GM19395 (cell line): ENCODE data around the gene RXRA.
A peak's percentile ranks its signal among the peaks of the same experiment; 100 is the strongest.

Experiments
- ATAC-seq: cut with Tn5 transposase; IDR thresholded peaks from one replicate; pipeline ENCODE4 v1.9.1; 2021; ENCODE audit warnings: mild to moderate bottlenecking, moderate library complexity; ENCODE audit not compliant: unreplicated experiment

Gene RXRA

GRCh38 chr9:134378901-134379338 lies 52.7 kb downstream of the RXRA start:
- ATAC-seq, result no peak

GRCh38 chr9:134379831-134380365 lies 53.6 kb downstream of the RXRA start:
- ATAC-seq, result no peak

DNA sequence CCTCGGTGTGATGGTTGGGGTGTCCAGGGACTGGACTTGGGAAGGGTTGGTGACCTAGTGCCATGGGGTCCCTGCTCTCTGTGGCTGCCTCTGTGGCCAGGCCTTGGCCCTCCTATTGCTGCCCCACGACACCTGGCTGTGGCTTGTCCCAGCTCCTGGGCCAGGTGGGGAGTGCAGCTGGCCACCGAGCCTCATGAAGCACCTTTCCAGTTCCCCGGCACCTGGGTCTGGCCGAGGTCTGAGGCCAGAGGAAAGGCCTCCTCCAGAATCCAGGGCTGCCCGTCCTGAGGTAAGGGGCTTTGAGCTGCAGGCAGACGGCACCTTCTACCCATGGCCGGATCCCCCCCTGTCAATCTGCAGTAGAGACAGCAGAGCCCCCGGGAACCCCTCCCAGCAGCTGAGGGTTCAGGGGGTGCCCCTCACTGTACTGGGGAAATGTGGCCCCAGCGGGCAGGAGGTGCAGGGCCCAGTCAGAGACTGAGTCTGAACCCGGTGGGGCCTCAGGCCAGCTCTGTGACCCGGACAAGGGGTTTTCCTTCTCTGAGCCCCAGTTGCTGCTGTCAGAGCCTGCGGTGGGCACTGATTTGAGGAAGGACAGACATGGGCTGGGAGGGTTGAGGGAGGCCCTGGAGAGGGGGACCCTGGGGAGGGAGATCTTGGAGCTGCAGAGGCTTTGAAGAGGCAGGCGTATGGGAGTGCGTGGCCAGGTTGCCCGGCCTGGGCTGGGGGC lies 54.5 kb downstream of the RXRA start:
- no peak for ATAC-seq

DNA sequence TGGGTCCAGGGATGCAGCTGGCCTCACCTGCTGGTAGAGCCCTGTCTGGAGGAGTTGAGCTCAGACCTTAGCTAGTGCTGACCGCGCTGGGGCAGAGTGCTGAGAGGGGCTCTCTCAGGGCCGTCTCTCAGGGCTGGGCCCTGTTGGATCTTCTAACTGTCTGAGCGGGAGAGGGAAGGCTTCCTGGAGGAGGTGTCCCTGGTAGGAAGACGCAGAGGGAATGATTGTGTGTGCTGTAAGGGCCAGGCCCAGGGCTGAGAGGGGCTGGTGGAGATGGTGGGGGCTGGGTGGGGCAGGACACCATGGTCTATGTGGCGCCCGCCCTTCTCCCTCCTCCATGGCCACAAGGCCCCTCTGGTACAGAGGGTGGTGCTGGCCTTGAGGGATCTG lies 55.0 kb downstream of the RXRA start:
- ATAC-seq, result no peak

GRCh38 chr9:134381671-134382516 lies 55.6 kb downstream of the RXRA start:
- no peak for ATAC-seq

DNA sequence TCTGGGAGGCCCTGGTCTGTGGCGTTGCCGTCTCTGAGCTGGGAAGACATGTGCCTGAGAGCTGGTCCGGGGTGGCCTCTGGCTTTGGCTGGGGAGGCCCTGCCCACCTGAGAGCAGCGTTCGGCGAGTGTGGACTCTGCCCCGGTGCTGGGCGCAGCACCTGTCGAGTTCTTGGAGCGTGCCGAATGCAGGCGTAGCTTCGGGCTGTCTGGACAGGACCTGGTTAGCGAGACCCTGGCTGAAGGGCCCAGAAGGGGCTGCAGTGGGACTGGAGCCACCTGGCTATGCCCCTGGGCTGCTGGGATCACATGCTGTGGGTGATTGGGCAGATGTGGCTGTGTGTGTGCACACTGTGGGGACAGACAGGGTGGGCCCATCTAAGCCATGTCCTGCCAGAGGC lies 56.5 kb downstream of the RXRA start:
- no peak for ATAC-seq

DNA sequence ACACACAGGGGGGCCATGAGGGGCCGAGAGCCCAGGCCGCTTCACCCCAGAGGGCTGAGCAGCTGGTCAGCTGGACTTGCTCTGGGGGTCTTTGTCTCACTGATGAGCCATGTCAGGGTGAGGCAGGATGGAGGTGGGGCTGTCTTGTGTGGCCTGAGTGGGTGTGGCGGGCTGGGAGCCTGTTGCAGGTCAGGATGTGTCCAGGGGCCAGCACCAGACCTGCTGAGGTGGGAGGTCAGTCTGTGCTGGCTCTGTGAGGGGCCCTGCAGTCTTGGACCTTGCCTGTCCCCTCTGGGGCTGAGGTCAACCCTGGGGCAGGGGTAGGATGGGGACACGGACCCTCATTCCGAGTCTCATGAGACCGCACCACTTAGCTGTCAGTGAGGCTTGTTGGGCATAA lies 56.9 kb downstream of the RXRA start:
- no peak for ATAC-seq

- no peak for ATAC-seq
Measured at GRCh38 chr9:134384811-134385479, 58.7 kb downstream of the RXRA start.

GRCh38 chr9:134385915-134386314 lies 59.7 kb downstream of the RXRA start:
- ATAC-seq, result no peak

GRCh38 chr9:134386951-134387831 lies 60.9 kb downstream of the RXRA start:
- no peak for ATAC-seq

DNA sequence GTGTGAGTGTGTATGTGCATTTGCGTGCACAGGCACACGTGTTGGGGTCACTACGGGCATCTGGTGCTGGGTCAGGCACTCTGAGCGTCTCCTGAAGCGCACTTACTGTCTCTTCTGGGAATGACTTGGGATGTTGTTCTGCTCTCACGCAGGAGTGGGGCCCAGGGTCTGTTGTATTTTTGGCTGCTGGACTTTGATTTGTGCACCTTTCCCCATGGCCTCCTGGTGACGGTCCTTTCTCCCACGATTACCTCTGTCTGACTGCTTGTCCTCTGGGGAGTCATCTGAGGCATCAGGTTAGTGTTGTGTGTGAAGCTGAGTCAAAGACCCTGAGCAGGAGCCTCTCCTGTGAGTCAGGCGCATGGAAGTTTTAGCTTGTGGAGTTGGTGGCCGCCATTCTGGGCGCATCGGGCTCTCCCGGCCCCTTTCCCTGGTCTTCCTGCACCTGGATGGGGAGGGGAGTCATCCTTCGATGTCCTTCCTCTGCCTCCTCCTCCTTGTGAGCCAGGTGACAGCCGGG lies 62.1 kb downstream of the RXRA start:
- no peak for ATAC-seq

DNA sequence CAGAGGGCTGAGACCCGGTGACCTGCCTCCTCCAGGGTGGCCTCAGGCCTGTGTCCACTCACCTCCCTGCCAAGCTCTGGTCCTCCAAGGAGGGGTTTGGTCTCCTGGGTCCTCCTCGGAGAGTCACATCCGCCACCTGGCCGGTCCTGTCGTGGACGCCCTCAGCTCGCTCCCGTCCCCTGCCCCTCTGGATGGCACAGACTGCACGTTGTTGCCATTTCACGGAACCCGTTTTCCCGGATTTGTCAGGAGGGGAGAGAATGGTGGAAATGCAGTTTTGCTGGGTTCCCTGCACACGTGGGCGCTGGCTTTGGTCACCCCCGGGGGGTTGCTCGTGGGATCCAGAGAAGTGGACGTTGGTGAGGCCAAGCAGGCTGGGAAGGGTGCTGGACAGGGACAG lies 62.7 kb downstream of the RXRA start:
- no peak for ATAC-seq

DNA sequence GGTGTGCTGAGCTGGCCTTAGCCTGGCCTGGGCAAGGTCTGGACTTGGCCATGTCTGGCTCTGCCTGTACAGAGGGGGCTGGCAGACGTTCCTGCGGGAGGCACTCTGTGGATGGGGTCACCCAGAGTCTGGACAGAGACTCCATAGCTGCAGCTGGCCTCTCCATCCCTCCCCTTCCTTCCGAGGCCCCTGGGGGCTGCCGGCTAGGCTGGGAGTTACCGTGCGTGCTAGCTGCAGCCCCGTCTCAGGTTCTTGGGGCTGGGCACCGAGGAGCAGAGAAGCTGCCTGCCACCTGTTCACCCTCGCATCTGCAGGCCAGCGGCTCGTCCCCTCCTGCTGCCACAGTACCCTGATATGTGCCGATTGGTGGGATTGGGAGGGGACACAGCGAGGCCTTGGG lies 63.4 kb downstream of the RXRA start:
- no peak for ATAC-seq

- ATAC-seq, result peak; percentile 29
Measured at GRCh38 chr9:134390537-134390936, 64.3 kb downstream of the RXRA start.

DNA sequence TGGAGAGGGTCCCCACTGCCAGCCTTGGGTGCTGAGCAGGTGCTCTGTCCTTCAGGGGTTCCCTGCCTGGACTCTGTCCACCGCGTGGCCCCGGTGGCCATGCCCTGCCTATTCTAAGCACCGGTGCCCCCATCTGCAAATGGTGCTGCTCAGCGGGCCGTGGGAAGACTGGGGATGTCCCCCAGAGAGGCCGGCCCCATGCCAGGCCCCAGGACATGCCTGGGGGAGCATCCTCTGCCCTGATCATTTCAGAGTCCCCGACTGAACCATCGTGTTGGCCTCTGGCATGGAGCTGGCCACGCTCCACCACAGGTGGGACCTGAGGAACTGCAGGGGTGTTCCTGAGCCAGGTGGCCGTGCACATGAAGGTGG lies 64.7 kb downstream of the RXRA start:
- no peak for ATAC-seq

- peak; percentile 61 for ATAC-seq
Measured at GRCh38 chr9:134391319-134392231, 65.3 kb downstream of the RXRA start.

GRCh38 chr9:134392900-134393299 lies 66.6 kb downstream of the RXRA start:
- ATAC-seq, result no peak

DNA sequence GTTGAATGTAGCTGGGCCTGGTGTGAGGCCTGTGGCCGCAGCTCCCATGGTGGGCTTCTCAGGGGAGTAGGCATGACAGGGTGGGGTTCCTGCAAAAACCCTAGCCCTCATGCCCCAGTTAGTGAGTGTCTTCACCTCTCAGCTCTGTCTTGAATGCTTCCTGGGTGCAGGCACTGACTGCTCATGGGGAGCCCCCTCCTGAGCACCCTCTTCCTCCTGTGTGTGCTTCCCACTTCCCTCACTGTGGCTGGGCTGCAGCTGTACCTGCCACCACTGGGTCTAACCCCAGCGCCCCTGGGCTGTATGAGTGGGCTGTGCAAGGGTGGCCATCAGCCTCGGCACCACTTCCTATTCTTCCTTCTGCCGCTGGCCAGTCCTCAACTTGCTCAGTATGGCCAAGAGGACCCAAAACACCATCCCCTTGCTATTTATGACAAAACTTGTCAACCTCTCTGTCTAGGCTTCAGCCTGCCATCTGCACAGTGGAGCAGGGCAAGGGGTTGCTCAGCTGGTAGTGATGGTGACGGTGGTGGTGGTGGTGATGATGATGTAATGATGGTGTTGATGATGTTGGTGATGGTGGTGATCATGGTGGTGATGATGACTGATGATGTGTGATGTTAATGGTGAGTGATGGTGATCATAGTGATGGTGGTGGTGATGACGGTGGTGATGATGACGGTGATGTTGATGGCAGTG lies 67.5 kb downstream of the RXRA start:
- ATAC-seq, result no peak
